HEK293 (cell line): ENCODE data around the gene TIGD3.
A peak's percentile ranks its signal among the peaks of the same experiment; 100 is the strongest.

Source experiments
- CTCF ChIP-seq: fragments of 450-650 bp; formaldehyde crosslinking; IDR thresholded peaks from 2 replicates; pipeline ENCODE4 v1.5.1; 2016; ENCODE audit warnings: missing biosample characterization, missing genetic modification characterization
- GLI4 ChIP-seq: fragments of 450-650 bp; formaldehyde crosslinking; IDR thresholded peaks from 2 replicates; pipeline ENCODE4 v1.5.1; 2016; ENCODE audit warnings: missing biosample characterization, missing genetic modification characterization
- PBX3 ChIP-seq: sonication (generic); formaldehyde crosslinking; IDR thresholded peaks from 2 replicates; pipeline ENCODE4 v1.8.1; 2022; ENCODE audit warnings: mild to moderate bottlenecking, moderate library complexity, missing genetic modification reagents
- PRDM2 ChIP-seq: fragments of 450-650 bp; formaldehyde crosslinking; IDR thresholded peaks from 2 replicates; pipeline ENCODE4 v1.5.1; 2016; ENCODE audit warnings: missing biosample characterization, missing genetic modification characterization, borderline replicate concordance
- REST ChIP-seq: fragments of 450-650 bp; formaldehyde crosslinking; IDR thresholded peaks from 2 replicates; pipeline ENCODE4 v1.5.1; 2016; ENCODE audit warnings: missing biosample characterization, missing genetic modification characterization
- SCRT2 ChIP-seq: fragments of 450-650 bp; formaldehyde crosslinking; IDR thresholded peaks from 2 replicates; pipeline ENCODE4 v1.5.1; 2016; ENCODE audit warnings: missing biosample characterization, missing genetic modification characterization
- ZNF175 ChIP-seq: fragments of 450-650 bp; formaldehyde crosslinking; IDR thresholded peaks from 2 replicates; pipeline ENCODE4 v1.5.1; 2016; ENCODE audit warnings: missing biosample characterization, missing genetic modification characterization
- ZNF394 ChIP-seq: fragments of 450-650 bp; formaldehyde crosslinking; IDR thresholded peaks from 2 replicates; pipeline ENCODE4 v1.5.1; 2016; ENCODE audit warnings: missing biosample characterization, missing genetic modification characterization, mild to moderate bottlenecking, moderate library complexity, borderline replicate concordance
- ZNF561 ChIP-seq: fragments of 450-650 bp; IDR thresholded peaks from 2 replicates; pipeline ENCODE4 v1.5.1; 2018; ENCODE audit warnings: missing biosample characterization, missing genetic modification characterization, borderline replicate concordance
- ZNF704 ChIP-seq: fragments of 450-650 bp; formaldehyde crosslinking; IDR thresholded peaks from 2 replicates; pipeline ENCODE4 v1.5.1; 2016; ENCODE audit warnings: missing biosample characterization, missing genetic modification characterization
- ZSCAN23 ChIP-seq: fragments of 450-650 bp; formaldehyde crosslinking; IDR thresholded peaks from 2 replicates; pipeline ENCODE4 v1.5.1; 2016; ENCODE audit warnings: missing biosample characterization, missing genetic modification characterization

DNA sequence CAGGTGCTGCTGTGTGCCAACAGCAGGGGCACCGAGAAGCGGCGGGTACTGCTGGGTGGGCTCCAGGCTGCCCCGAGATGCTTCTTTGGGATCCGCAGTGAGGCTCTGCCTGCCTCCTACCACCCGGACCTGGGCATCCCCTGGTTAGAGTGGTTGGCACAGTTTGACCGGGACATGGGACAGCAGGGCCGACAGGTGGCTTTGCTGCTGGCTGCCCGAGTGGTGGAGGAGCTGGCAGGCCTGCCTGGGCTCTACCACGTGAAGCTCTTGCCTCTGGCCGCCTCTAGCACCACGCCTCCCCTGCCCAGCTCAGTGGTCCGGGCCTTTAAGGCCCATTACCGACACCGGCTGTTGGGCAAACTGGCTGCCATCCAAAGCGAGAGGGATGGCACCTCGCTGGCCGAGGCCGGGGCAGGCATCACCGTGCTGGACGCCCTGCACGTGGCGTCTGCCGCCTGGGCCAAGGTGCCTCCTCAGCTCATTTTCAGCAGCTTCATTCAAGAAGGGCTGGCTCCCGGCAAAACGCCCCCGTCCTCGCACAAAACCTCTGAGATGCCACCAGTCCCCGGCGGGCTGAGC lies 1.9 kb downstream of the TIGD3 start:
- no peak for TF ChIP-seq PBX3 (CRISPR knock-in tag)
- TF ChIP-seq ZSCAN23 = no peak
- TF ChIP-seq SCRT2 (tag by site-specific recombination) = peak; percentile 54; the same call in 1 of the 2 replicates
- TF ChIP-seq ZNF704 (tag by site-specific recombination) = no peak
- TF ChIP-seq PRDM2 (tag by site-specific recombination) = no peak
- TF ChIP-seq ZNF394 (tag by site-specific recombination) = no peak
- TF ChIP-seq CTCF (tag by site-specific recombination) = no peak
- TF ChIP-seq ZNF175 (tag by site-specific recombination) = no peak
- no peak for TF ChIP-seq ZNF561 (tag by site-specific recombination)
- TF ChIP-seq REST (tag by site-specific recombination) = no peak
- no peak for TF ChIP-seq GLI4 (tag by site-specific recombination)
